K562 (cell line): ENCODE data around the gene VSTM1. TPM values are rescaled to one million over a fixed set of nuclear protein-coding genes. Genes with fewer than 3 reads are reported as not detected.

Experiments
- E2F6 ChIP-seq, 2 experiments: IDR thresholded peaks; 2 replicates each; pipeline ENCODE4 v1.6.1; 2011; ENCODE audit warnings: borderline replicate concordance in 1 of 2, control low read depth in 1 of 2, low read depth in 1 of 2, low read length in 1 of 2, mild to moderate bottlenecking in 1 of 2, mixed read lengths in 1 of 2, moderate library complexity in 1 of 2; ENCODE audit not compliant: insufficient read depth in 1 of 2, insufficient read length in 1 of 2, poor library complexity in 1 of 2, severe bottlenecking in 1 of 2; ENCODE audit errors: extremely low read depth in 1 of 2
- ELF1 ChIP-seq: fragments of 200-800 bp; sonication (Bioruptor generic); IDR thresholded peaks from 2 replicates; pipeline ENCODE4 v1.6.1; 2016; ENCODE audit warnings: missing genetic modification characterization, missing compliant biosample characterization
- ELF4 ChIP-seq: fragments of 450-650 bp; formaldehyde crosslinking; IDR thresholded peaks from 2 replicates; pipeline ENCODE4 v1.4.0; 2022; ENCODE audit warnings: missing genetic modification characterization
- ETS2 ChIP-seq: IDR thresholded peaks from 2 replicates; pipeline ENCODE4 v1.6.1; 2016; ENCODE audit warnings: borderline replicate concordance, missing genetic modification characterization, mild to moderate bottlenecking, moderate library complexity, missing compliant biosample characterization; ENCODE audit not compliant: poor library complexity, severe bottlenecking
- FOXK2 ChIP-seq, 2 experiments: fragments of 450-650 bp; IDR thresholded peaks in 1 of 2; conservative IDR thresholded peaks in 1 of 2; 2 replicates each; pipeline ENCODE4 v1.6.1; 2016; ENCODE audit warnings: low read depth in 2 of 2, mild to moderate bottlenecking in 1 of 2
- KDM1A ChIP-seq, 2 experiments: fragments of 450-650 bp; IDR thresholded peaks; 2 replicates each; pipeline ENCODE4 v1.6.1; 2016; ENCODE audit warnings: mild to moderate bottlenecking in 2 of 2
- STAG1 ChIP-seq: sonication (generic); formaldehyde crosslinking; IDR thresholded peaks from 2 replicates; pipeline ENCODE4 v1.5.0; 2020; ENCODE audit warnings: missing genetic modification reagents, borderline replicate concordance
- TAL1 ChIP-seq: fragments of 450-650 bp; IDR thresholded peaks from 2 replicates; pipeline ENCODE4 v1.6.1; 2016; ENCODE audit warnings: mild to moderate bottlenecking
- TCFL5 ChIP-seq: fragments of 250-450 bp; sonication (Bioruptor Pico); conservative IDR thresholded peaks from 2 replicates; pipeline ENCODE4 v1.6.1; 2021; ENCODE audit warnings: mild to moderate bottlenecking, moderate library complexity, matching md5 sums
- ZBTB40 ChIP-seq, 2 experiments: fragments of 450-650 bp in 1 of 2; sonication (generic) in 1 of 2; formaldehyde crosslinking in 1 of 2; IDR thresholded peaks; 2 replicates each; pipeline versions ENCODE4 v1.7.1 to v1.9.0; 2016 to 2022; ENCODE audit warnings: inconsistent platforms in 1 of 2, mild to moderate bottlenecking in 1 of 2, missing genetic modification reagents in 1 of 2
- ZNF445 ChIP-seq: fragments of 250-450 bp; sonication (Bioruptor Pico); IDR thresholded peaks from 2 replicates; pipeline ENCODE4 v1.4.0; 2020; ENCODE audit warnings: low read depth, mild to moderate bottlenecking, moderate library complexity
- ZNF707 ChIP-seq: fragments of 250-450 bp; sonication (Bioruptor Pico); conservative IDR thresholded peaks from 2 replicates; pipeline ENCODE4 v1.8.0; 2022; ENCODE audit warnings: inconsistent platforms, mild to moderate bottlenecking, moderate library complexity
- ZSCAN32 ChIP-seq: fragments of 450-650 bp; formaldehyde crosslinking; IDR thresholded peaks from 2 replicates; pipeline ENCODE4 v1.4.0; 2020; ENCODE audit warnings: mild to moderate bottlenecking, moderate library complexity
- polyA plus RNA-seq, 8 experiments: library from polyadenylated mRNA; depleted of rRNA in 4 of 8; stranded (reverse) in 5 of 8; unstranded in 3 of 8; fragments of >200 nt; fragmentation: Nextera tagmentation in 2 of 8; fragmentation: Illumina TruSeq in 1 of 8; extraction: Ambion mirVana in 2 of 8; extraction: Trizol in 1 of 8; gene quantifications; 2 replicates each; pipeline versions ENCODE4 v1.2.1 to v1.2.3, GENCODE V29; 2011 to 2014; ENCODE audit warnings: inconsistent platforms in 1 of 8, missing spikeins in 1 of 8
- total RNA-seq, 7 experiments: library from RNA; depleted of rRNA in 6 of 7; stranded (reverse); fragments of >200 nt in 6 of 7; fragmentation: Illumina TruSeq in 2 of 7; extraction: Trizol in 2 of 7; gene quantifications; 2 replicates each; pipeline versions ENCODE4 v1.2.1 to v1.2.3, GENCODE V29; 2011 to 2021; ENCODE audit warnings: low replicate concordance in 1 of 7
- TF ChIP-seq, protein P1 (sequence below): fragments of 450-650 bp; IDR thresholded peaks from 2 replicates; pipeline ENCODE4 v1.7.0; 2016; ENCODE audit warnings: borderline replicate concordance

The VSTM1 gene
- total and polyA plus RNA-seq, 9 of the 15 experiments (the other 6 are each of a cell fraction or from before 2014, with no cell fraction given) = not detected

GRCh38 chr19:54102421-54103169 lies 38.9 kb upstream of the VSTM1 start, which contains the start of gene NDUFA3 (continued):
- TF ChIP-seq ZBTB40 (IDR thresholded peaks at IDR 0.05) (peak; percentile 77), ZBTB40 (CRISPR knock-in tag; IDR thresholded peaks at IDR 0.05) (no peak; the same call in 1 of the 2 replicates), STAG1 (CRISPR knock-in tag) (no peak), ZNF445 (CRISPR knock-in tag) (no peak), KDM1A (IDR thresholded peaks at IDR 0.05) (peak; percentile 99 to 100), ETS2 (tag) (no peak), ZSCAN32 (CRISPR knock-in tag) (no peak), ELF4 (CRISPR knock-in tag) (no peak), FOXK2 (conservative IDR thresholded peaks at IDR 0.05 in 1 of 2, IDR thresholded peaks at IDR 0.05 in 1 of 2; ENCODE audit: low read depth in 2 of 2) (peak; percentile 61 to 69; a peak in 2 of 4 replicates), TAL1 (no peak), ZNF707 (CRISPR knock-in tag) (no peak), TCFL5 (CRISPR knock-in tag) (no peak), E2F6 (IDR thresholded peaks at IDR 0.05; ENCODE audit: borderline replicate concordance in 1 of 2, extremely low read depth in 1 of 2, insufficient read depth in 1 of 2, insufficient read length in 1 of 2, low read depth in 1 of 2, low read length in 1 of 2, poor library complexity in 1 of 2, severe bottlenecking in 1 of 2) (no peak), ELF1 (tag) (peak; percentile 67; the same call in 1 of the 2 replicates)
- TF ChIP-seq, protein P1, sequence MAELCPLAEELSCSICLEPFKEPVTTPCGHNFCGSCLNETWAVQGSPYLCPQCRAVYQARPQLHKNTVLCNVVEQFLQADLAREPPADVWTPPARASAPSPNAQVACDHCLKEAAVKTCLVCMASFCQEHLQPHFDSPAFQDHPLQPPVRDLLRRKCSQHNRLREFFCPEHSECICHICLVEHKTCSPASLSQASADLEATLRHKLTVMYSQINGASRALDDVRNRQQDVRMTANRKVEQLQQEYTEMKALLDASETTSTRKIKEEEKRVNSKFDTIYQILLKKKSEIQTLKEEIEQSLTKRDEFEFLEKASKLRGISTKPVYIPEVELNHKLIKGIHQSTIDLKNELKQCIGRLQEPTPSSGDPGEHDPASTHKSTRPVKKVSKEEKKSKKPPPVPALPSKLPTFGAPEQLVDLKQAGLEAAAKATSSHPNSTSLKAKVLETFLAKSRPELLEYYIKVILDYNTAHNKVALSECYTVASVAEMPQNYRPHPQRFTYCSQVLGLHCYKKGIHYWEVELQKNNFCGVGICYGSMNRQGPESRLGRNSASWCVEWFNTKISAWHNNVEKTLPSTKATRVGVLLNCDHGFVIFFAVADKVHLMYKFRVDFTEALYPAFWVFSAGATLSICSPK = no peak
